Gastroesophageal sphincter (tissue), 4 donors: Measurements from ENCODE around the gene PTGDS. TPM values are rescaled to one million over a fixed set of nuclear protein-coding genes. Genes with fewer than 3 reads are reported as not detected.

Experiments used
- ATAC-seq: fragments of 150-250 bp; one replicate; pipeline ENCODE4 v1.9.1; 2016; ENCODE audit warnings: mild to moderate bottlenecking, moderate library complexity
- H3K27ac ChIP-seq, 4 donors: fragments of 200-600 bp; sonication (generic) in 3 of 4; 1 replicate in 3 of 4; 2 replicates in 1 of 4; pipeline ENCODE4 v1.5.1; 2016 to 2019
- H3K27me3 ChIP-seq: fragments of 200-600 bp; sonication (generic); one replicate; pipeline ENCODE4 v1.5.1; 2019
- H3K36me3 ChIP-seq, 2 donors: fragments of 200-600 bp; sonication (generic); one replicate each; pipeline ENCODE4 v1.5.1; 2019; ENCODE audit warnings: control low read depth in 1 of 2
- H3K4me1 ChIP-seq, 3 donors: fragments of 200-600 bp; sonication (generic); 1 replicate in 2 of 3; 2 replicates in 1 of 3; pipeline ENCODE4 v1.5.1; 2016 to 2019; ENCODE audit warnings: control low read depth in 2 of 3
- H3K4me3 ChIP-seq, 2 donors: fragments of 200-600 bp; sonication (generic); one replicate each; pipeline ENCODE4 v1.5.1; 2019; ENCODE audit warnings: mild to moderate bottlenecking in 1 of 2, moderate library complexity in 1 of 2
- H3K9me3 ChIP-seq, 3 donors: fragments of 200-600 bp; sonication (generic); one replicate each; pipeline ENCODE4 v1.5.1; 2017 to 2019; ENCODE audit warnings: control low read depth in 2 of 3
- EP300 ChIP-seq: sonication (generic); formaldehyde crosslinking; IDR thresholded peaks from one replicate; pipeline ENCODE4 v1.6.1; 2017; ENCODE audit warnings: antibody characterized with exemption, mild to moderate bottlenecking
- POLR2AphosphoS5 ChIP-seq: sonication (generic); formaldehyde crosslinking; IDR thresholded peaks from one replicate; pipeline ENCODE4 v1.6.1; 2017; ENCODE audit warnings: antibody characterized with exemption
- WGBS, 2 donors: methylation state at CpG; one replicate each; pipeline ENCODE4 v1.1.5; 2018; ENCODE audit warnings: low coverage in 1 of 2; 5-methylcytosine and 5-hydroxymethylcytosine counted together
- total RNA-seq, 4 donors: library from RNA; depleted of rRNA; stranded (reverse); fragments of >200 nt; gene quantifications; one replicate each; pipeline ENCODE4 v1.1.0, GENCODE V29; 2016

PTGDS gene
- total RNA-seq, 4 donors from 2014 or later: 7.4 to 132 (median 29.7) TPM

GRCh38 chr9:137030538-137031527 lies 53.5 kb downstream of the PTGDS start:
- WGBS, 2 donors: 40 to 94% methylated on average over 1 to 25 of the region's 65 CpGs
- H3K36me3 ChIP-seq: no peaks in the 10 kb centered on the region
- ATAC-seq: no peak
- no peaks in the 10 kb centered on the region for H3K9me3 ChIP-seq
- TF ChIP-seq EP300 (no peak), POLR2AphosphoS5 (no peak)
- H3K27ac ChIP-seq: no peak overlapping the region
- peaks cover 0 to 51% (median 35%) of the 10 kb centered on the region in 3 donors for H3K4me1 ChIP-seq
- peaks cover 16% of the 10 kb centered on the region for H3K27me3 ChIP-seq
- no peak overlapping the region for H3K4me3 ChIP-seq

Other genes starting within 250 kb of the PTGDS start
- gene LCN10, start 234.6 kb upstream of the PTGDS start, total RNA-seq: 10 to 100 TPM in 2 of 4 donors, 1 to 10 TPM in 2; 3.9 to 16.5 (median 9.9) TPM
- gene LCN6, start 229.0 kb upstream of the PTGDS start, total RNA-seq: 10 to 100 TPM; 16.2 to 31.4 (median 22.7) TPM
- not detected for gene LCN8, start 219.3 kb upstream of the PTGDS start, total RNA-seq
- not detected for gene LCN15, start 213.0 kb upstream of the PTGDS start, total RNA-seq
- gene TMEM141, start 186.2 kb upstream of the PTGDS start, total RNA-seq: 10 to 100 TPM; 33.0 to 51.5 (median 40.4) TPM
- gene CCDC183, start 181.2 kb upstream of the PTGDS start, total RNA-seq: 1 to 10 TPM in 3 of 4 donors, not detected in 1; 1.4 to 3.4 (median 2.0) TPM
- 100 to 1,000 TPM in 1 of 4 donors, 10 to 100 TPM in 3; 54.8 to 109 (median 71.2) TPM for gene RABL6, start 169.6 kb upstream of the PTGDS start, total RNA-seq
- 10 to 100 TPM in 1 of 4 donors, 1 to 10 TPM in 3; 2.5 to 10.9 (median 5.7) TPM for gene AJM1, start 135.0 kb upstream of the PTGDS start, total RNA-seq
- 10 to 100 TPM; 33.7 to 63.5 (median 43.7) TPM for gene PHPT1, start 128.1 kb upstream of the PTGDS start, total RNA-seq
- 1 to 10 TPM; 1.0 to 2.2 (median 1.8) TPM for gene MAMDC4, start 125.2 kb upstream of the PTGDS start, total RNA-seq
- gene EDF1, start 111.2 kb upstream of the PTGDS start, total RNA-seq: 100 to 1,000 TPM; 283 to 353 (median 323) TPM
- gene TRAF2, start 91.0 kb upstream of the PTGDS start, total RNA-seq: 10 to 100 TPM in 2 of 4 donors, 1 to 10 TPM in 2; 3.8 to 17.1 (median 11.1) TPM
- 100 to 1,000 TPM; 171 to 310 (median 236) TPM for gene FBXW5, start 32.8 kb upstream of the PTGDS start, total RNA-seq
- not detected for gene C8G, start 32.3 kb upstream of the PTGDS start, total RNA-seq
- gene LCN12, start 25.2 kb upstream of the PTGDS start, total RNA-seq: not detected
- under 1 TPM in 2 of 4 donors, not detected in 2; 0.40 TPM for gene LCNL1, start 5.5 kb downstream of the PTGDS start, total RNA-seq
- 10 to 100 TPM; 24.2 to 42.6 (median 36.1) TPM for gene PAXX, start 14.9 kb downstream of the PTGDS start, total RNA-seq
- 1 to 10 TPM in 3 of 4 donors, under 1 TPM in 1; 0.81 to 5.4 (median 2.2) TPM for gene CLIC3, start 19.1 kb downstream of the PTGDS start, total RNA-seq
- 10 to 100 TPM; 13.5 to 24.3 (median 19.3) TPM for gene ABCA2, start 50.7 kb downstream of the PTGDS start, total RNA-seq
- under 1 TPM in 1 of 4 donors, not detected in 3; 0.20 TPM for gene FUT7, start 54.6 kb downstream of the PTGDS start, total RNA-seq
- 10 to 100 TPM; 50.4 to 69.9 (median 59.5) TPM for gene NPDC1, start 68.7 kb downstream of the PTGDS start, total RNA-seq
- 1 to 10 TPM in 1 of 4 donors, under 1 TPM in 1, not detected in 2; 0.58 to 1.6 TPM for gene ENTPD2, start 76.6 kb downstream of the PTGDS start, total RNA-seq
- 1 to 10 TPM in 1 of 4 donors, under 1 TPM in 3; 0.13 to 1.3 (median 0.19) TPM for gene SAPCD2, start 93.1 kb downstream of the PTGDS start, total RNA-seq
- 1 to 10 TPM; 4.2 to 7.3 (median 6.0) TPM for gene UAP1L1, start 100.0 kb downstream of the PTGDS start, total RNA-seq
- gene MAN1B1, start 109.5 kb downstream of the PTGDS start, total RNA-seq: 10 to 100 TPM; 26.1 to 30.2 (median 29.3) TPM
- gene DPP7, start 137.2 kb downstream of the PTGDS start, total RNA-seq: 100 to 1,000 TPM in 3 of 4 donors, 10 to 100 TPM in 1; 74.5 to 124 (median 111) TPM
- gene GRIN1, start 161.7 kb downstream of the PTGDS start, total RNA-seq: under 1 TPM in 2 of 4 donors, not detected in 2; 0.08 to 0.13 TPM
- gene LRRC26, start 192.5 kb downstream of the PTGDS start, total RNA-seq: 1 to 10 TPM in 1 of 4 donors, not detected in 3; 7.7 TPM
- not detected for gene TMEM210, start 194.6 kb downstream of the PTGDS start, total RNA-seq
- gene ANAPC2, start 211.1 kb downstream of the PTGDS start, total RNA-seq: 10 to 100 TPM; 11.9 to 32.1 (median 23.7) TPM
- 10 to 100 TPM; 56.8 to 99.0 (median 73.8) TPM for gene SSNA1, start 211.2 kb downstream of the PTGDS start, total RNA-seq
- 10 to 100 TPM in 1 of 4 donors, 1 to 10 TPM in 3; 3.6 to 11.6 (median 6.1) TPM for gene TPRN, start 223.2 kb downstream of the PTGDS start, total RNA-seq
- gene TMEM203, start 228.1 kb downstream of the PTGDS start, total RNA-seq: 10 to 100 TPM; 21.9 to 36.1 (median 29.1) TPM
- 1 to 10 TPM; 4.6 to 9.8 (median 7.6) TPM for gene NDOR1, start 228.2 kb downstream of the PTGDS start, total RNA-seq
- gene RNF208, start 244.7 kb downstream of the PTGDS start, total RNA-seq: 1 to 10 TPM in 3 of 4 donors, not detected in 1; 1.6 to 5.3 (median 3.1) TPM
- gene CYSRT1, start 247.7 kb downstream of the PTGDS start, total RNA-seq: 1 to 10 TPM in 2 of 4 donors, not detected in 2; 1.1 to 5.8 TPM
- gene RNF224, start 250.0 kb downstream of the PTGDS start, total RNA-seq: under 1 TPM in 1 of 4 donors, not detected in 3; 0.57 TPM